ENCODE data around the gene SLC9A4.
A peak's percentile ranks its signal among the peaks of the same experiment; 100 is the strongest.

Gene SLC9A4, protein sequence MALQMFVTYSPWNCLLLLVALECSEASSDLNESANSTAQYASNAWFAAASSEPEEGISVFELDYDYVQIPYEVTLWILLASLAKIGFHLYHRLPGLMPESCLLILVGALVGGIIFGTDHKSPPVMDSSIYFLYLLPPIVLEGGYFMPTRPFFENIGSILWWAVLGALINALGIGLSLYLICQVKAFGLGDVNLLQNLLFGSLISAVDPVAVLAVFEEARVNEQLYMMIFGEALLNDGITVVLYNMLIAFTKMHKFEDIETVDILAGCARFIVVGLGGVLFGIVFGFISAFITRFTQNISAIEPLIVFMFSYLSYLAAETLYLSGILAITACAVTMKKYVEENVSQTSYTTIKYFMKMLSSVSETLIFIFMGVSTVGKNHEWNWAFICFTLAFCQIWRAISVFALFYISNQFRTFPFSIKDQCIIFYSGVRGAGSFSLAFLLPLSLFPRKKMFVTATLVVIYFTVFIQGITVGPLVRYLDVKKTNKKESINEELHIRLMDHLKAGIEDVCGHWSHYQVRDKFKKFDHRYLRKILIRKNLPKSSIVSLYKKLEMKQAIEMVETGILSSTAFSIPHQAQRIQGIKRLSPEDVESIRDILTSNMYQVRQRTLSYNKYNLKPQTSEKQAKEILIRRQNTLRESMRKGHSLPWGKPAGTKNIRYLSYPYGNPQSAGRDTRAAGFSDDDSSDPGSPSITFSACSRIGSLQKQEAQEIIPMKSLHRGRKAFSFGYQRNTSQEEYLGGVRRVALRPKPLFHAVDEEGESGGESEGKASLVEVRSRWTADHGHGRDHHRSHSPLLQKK

DNA sequence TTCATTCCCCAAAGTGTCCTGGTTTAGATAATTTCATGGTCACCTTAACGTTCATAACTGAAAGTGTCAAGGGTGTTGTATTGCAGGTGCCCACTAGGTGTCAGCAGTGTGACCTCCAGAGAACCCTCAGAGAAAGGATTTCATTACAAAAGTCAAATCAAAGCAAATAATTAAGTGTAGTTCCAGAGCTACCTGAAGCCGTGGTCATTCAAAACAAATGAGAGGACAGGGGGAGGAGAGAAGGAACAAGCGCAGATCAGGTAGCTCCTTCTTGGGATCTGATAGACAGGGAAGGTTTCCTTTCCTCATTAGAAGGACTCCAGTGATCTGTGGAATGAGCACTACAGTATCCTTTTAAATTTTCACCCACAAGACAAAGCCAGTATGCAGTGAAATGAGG lies at the start of gene SLC9A4:
SLC9A4 (plus strand) TSS at position 207 of the 400 bp plus-strand sequence. CDS start 534 bp downstream, outside the sequence.
- peak; percentile 34 for DNase-seq

DNA sequence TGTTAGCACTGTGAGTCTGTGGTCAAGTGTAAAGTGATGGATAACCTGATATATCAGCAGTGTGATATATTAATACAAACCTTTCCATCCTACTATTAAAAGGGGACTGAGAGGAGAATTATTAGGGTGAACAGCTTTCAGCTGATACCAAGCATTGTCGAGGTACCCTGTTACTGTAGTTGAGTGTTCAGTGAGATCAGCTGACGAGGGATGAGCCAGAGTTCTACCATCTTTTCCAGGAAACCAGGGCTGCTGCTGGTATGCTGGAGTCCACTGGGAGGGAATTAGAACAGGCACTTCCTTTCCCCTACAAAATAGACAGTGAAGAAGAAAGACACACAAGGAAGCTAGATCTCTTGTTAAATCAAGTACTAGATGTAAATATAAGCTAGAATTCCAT lies 49.7 kb upstream of the SLC9A4 start:
- no peak for DNase-seq

DNA sequence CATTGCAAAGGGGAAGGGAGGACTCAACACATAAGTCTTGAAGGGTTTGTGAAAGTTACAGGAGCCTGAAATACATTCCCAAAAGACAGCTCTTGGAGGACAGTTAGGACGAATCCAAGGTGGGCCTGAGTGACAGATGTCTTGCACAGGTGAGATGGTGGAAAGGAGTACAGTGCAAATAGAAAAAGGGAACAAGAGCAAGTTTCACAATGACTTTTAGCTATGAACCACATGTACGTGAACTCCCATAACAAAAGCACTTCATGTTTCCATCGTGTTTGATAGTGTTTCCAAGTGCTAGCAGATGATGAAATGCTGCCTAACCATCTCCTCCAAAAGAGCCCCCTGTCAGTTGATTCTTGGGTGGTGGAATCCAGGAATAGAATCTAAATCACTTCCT lies 48.3 kb upstream of the SLC9A4 start:
- no peak for DNase-seq

DNA sequence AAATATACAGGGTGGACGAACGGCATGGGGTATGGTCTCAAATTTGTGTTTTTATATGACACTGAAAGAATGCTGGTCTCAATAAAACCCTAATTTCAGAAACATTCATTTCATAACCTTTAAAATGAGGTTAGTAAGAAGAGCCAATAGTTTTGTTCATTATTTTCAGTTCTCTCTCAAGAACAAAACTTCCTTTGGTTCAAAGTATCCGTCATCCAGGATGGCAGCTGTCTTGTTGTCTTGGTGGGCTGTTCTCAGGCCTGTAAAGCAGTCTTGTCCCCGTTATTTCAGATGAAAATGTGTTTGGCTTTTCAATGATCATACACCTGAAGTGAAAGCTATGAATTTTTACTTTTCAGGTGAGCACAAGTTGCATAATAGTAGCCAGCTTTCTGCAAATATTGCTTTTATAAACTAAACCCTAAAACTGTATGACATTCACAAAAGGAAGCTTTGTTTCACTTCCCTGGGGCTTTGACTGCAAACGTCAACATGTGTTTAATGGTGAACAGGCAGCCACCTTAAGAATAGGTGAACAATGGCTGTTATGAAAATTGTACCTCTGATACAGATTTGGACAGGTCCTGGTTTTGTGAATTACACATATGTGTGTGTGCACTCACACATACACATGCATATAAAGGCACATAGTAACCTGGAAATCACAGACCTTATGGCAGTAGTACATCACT lies 47.4 kb upstream of the SLC9A4 start:
- no peak for DNase-seq

DNA sequence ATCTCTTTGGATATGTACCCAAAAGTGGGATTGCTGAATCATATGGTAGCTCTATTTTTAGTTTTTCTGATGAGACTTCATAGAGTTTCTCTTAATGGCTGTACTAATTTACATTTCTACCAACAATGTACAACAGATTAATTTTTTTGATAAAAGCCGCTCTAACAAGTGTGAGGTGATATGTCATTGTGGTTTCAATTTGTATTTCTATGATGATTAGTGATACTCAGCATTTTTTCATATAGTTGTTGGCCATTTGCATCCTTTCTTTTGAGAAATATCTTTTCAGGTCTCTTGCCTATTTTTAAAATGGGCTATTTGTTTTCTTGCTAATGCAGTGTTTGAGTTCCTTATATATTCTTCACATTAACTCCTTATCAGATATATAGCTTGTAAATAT lies 45.8 kb upstream of the SLC9A4 start:
- DNase-seq: no peak

- DNase-seq: no peak
These were observed 44.5 kb upstream of the SLC9A4 start for GRCh38 chr2:102428573-102428972.

DNA sequence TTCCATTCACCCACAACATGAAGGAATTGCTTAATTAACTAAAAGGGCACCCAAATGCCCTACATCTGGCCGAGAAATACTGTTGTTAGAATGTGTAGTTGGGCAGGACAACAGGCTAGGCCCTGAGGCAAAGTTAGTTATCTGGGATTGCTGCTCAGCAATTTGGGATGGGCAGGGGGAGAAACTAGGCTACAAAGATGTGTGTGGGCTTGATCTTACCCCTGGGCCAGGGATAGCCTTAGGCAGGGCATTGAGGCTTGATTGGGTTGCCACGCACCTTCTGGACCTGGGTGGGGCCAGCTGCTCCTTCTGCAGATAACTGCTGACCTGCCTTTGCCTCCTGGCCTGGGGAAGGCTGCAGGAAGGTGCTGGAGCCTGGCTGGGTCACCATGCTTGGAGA lies 40.6 kb upstream of the SLC9A4 start:
- no peak for DNase-seq

- DNase-seq: no peak
These were observed 38.9 kb upstream of the SLC9A4 start for GRCh38 chr2:102433973-102434654.

- no peak for DNase-seq
These were observed 38.2 kb upstream of the SLC9A4 start for GRCh38 chr2:102434655-102435381.

- no peak for DNase-seq
These were observed 37.3 kb upstream of the SLC9A4 start for GRCh38 chr2:102435741-102436140.

DNA sequence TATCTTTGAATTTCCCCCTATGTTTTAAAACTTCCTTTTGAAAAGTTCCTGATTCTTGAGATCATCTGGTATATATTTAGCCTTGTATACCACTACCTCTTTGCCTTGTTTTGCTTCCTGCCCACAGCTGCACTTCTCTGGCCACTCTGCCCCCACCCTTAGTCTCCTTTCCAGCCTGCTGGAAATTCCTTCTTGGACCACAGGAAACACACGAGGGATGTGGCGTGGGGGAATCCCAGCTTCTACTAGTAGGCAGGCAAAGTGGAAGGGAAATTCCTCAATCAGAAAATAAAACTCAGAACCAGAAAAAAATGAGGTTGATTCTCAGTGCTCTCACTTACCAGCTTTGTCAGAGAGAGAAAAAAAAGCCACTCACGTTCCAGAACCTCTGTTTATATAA lies 36.7 kb upstream of the SLC9A4 start:
- DNase-seq: peak; percentile 65

- peak; percentile 9 for DNase-seq
These were observed 35.9 kb upstream of the SLC9A4 start for GRCh38 chr2:102437122-102437521.

- no peak for DNase-seq
These were observed 34.9 kb upstream of the SLC9A4 start for GRCh38 chr2:102438111-102438510.

GRCh38 chr2:102438578-102438977 lies 34.4 kb upstream of the SLC9A4 start:
- DNase-seq: no peak

DNA sequence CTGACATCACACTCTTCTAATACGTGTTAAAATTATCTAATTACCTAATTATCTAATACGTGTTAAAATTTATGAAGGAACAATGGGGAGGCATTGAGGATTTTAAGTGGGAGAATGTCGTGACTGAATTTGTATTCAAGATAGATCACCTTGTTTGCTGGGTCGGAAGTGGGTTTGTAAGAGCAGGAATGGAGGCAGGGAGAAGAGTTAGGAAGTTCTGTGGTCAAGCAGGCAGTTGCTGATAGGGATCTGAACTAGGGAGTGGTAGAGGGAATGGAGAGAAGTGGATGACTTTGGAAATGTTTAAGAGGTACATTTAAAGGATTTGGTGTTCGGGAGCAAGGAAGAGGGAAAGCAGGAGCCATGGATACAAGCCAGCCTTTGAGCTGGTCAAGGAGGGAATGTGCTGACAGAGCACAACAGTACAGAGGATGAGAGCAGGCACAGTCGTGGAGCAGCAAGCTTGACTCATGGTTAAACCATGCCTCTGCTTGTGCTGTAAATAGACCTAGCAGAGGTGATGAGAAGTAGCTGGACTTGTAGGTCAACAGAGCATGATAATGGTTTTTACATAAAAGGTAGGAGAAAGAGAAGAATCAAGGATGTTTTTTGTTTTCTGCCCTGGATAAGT lies 33.8 kb upstream of the SLC9A4 start:
- DNase-seq: peak; percentile 81

DNA sequence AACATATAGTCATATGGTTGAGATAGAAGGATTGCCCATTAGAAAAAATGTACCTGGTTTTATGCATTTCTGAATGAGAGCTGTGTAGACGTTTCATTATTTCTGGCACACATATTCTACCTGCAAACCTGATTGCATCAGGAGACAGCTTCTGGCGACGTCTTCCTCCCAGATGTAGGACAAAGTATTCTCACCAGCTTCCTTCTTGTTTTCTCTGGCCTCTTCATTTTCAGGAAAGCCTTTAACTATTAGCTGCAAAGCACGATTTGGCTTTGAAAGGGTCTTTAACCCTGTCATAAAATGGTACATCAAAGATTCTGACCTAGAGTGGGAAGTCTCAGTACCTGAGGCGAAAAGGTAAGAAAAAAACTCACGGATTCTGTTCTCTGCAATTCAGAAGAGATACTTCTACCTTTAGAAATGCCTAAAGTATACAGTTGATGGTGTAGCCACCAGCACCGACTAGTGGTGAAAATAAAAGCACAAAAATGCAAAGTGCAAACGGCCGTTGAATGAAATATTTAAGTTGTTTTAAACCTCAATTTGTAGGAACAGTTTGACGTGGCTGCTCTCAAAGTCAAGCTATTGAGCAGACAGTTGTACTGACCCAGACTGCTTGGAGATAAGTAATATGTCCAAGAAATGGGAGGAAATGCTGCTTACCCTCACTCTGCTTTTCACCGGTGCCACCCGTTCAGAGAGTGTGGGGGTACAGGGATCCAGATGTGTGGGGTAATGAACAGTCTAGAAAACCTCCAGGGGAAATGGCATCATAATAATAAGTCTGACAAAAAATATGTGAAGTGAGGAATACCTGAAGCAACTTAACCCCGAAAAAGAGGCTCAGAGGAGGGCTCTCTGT lies 29.8 kb upstream of the SLC9A4 start:
- DNase-seq: peak; percentile 23

- no peak for DNase-seq
These were observed 28.8 kb upstream of the SLC9A4 start for GRCh38 chr2:102444233-102444632.

DNA sequence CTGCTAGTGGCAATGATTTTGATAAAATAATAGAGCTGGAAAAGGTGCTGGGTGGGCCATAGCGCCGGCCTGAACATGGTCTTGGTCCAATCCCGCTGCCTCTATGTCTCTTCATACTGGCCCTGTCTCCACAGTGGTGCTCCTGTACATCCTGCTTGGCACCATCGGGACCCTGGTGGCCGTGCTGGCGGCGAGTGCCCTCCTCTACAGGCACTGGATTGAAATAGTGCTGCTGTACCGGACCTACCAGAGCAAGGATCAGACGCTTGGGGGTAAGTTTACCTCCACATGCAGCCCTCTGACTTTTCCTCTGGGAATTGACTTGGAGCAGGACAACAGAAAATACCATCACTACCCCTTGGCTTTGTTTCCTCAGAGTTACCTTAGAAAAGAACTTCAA lies 26.1 kb upstream of the SLC9A4 start:
- no peak for DNase-seq

GRCh38 chr2:102449370-102449974 lies 23.6 kb upstream of the SLC9A4 start:
- peak; percentile 32 for DNase-seq

GRCh38 chr2:102451968-102452367 lies 21.1 kb upstream of the SLC9A4 start:
- DNase-seq: no peak

Measured in fibroblast of upper back skin (primary cell).